Psoas muscle (tissue), 8 donors: ENCODE results near the gene WDR88. TPM values are rescaled to one million over a fixed set of nuclear protein-coding genes. Genes with fewer than 3 reads are reported as not detected.
A peak's percentile ranks its signal among the peaks of the same experiment; 100 is the strongest.
"Not testable (repeated sequence)": the region's sequence is repeated elsewhere in the genome, so short reads cannot be mapped to it uniquely, and the experiment has no call there.

Experiments
- ATAC-seq, 4 donors: fragments of 200-7000 bp; cut with Tn5 transposase; one replicate each; pipeline ENCODE4 v1.9.1; 2020; ENCODE audit warnings: moderate library complexity in 3 of 4, mild to moderate bottlenecking in 2 of 4
- DNase-seq, 2 donors: peaks; one replicate each; pipeline ENCODE4 v3.0.0-alpha.2; 2020
- H3K27ac ChIP-seq: fragments of 200-600 bp; one replicate; pipeline ENCODE4 v1.8.0; 2022
- H3K27me3 ChIP-seq, 3 donors: fragments of 200-600 bp in 1 of 3; one replicate each; pipeline versions ENCODE4 v1.6.1 to v1.8.0; 2013 to 2022; ENCODE audit warnings: low read length in 2 of 3, mild to moderate bottlenecking in 2 of 3, moderate library complexity in 1 of 3; ENCODE audit not compliant: insufficient read depth in 3 of 3
- H3K36me3 ChIP-seq, 2 donors: fragments of 200-600 bp in 1 of 2; one replicate each; pipeline versions ENCODE4 v1.6.1 to v1.8.0; 2013 to 2022; ENCODE audit warnings: low read depth in 1 of 2, mild to moderate bottlenecking in 1 of 2, moderate library complexity in 1 of 2; ENCODE audit not compliant: insufficient read depth in 1 of 2
- H3K4me1 ChIP-seq: fragments of 200-600 bp; one replicate; pipeline ENCODE4 v1.8.0; 2022
- H3K4me3 ChIP-seq: fragments of 200-600 bp; one replicate; pipeline ENCODE4 v1.8.0; 2022; ENCODE audit warnings: mild to moderate bottlenecking
- H3K9me3 ChIP-seq: fragments of 200-600 bp; one replicate; pipeline ENCODE4 v1.8.0; 2022
- CTCF ChIP-seq: fragments of 200-600 bp; IDR thresholded peaks from one replicate; pipeline ENCODE4 v1.8.0; 2022; ENCODE audit warnings: antibody characterized with exemption
- WGBS, 3 donors: extraction: QIAGEN DNeasy Blood & Tissue Kit; methylation state at CpG; one replicate each; pipeline versions ENCODE4 v1.1.6 to v1.1.7; 2013; 5-methylcytosine and 5-hydroxymethylcytosine counted together
- intact Hi-C, 2 donors: fragments of 100-400 bp; cut with DNase I; formaldehyde crosslinking; loops; one replicate each; pipeline versions ENCODE4 v1.11.0 to v1.14.2; 2022
- polyA plus RNA-seq, 3 donors: library from polyadenylated mRNA; stranded (reverse); fragments of 200-250 nt; gene quantifications; one replicate each; pipeline ENCODE4 v1.2.3, GENCODE V29; 2013
- total RNA-seq, 4 donors: library from RNA; stranded (reverse); fragmentation: NEBNext Ultra II Directional in 2 of 4; extraction: Animal tissue kit (Norgen Biotek cat#: 25700) in 2 of 4; gene quantifications; one replicate each; pipeline versions ENCODE4 v1.2.1 to v1.2.4, GENCODE V29; 2021 to 2023
- donor health status: healthy with polysubstance abuse.
- donor health status: DM: no; HTN: no; CAD: no; lungs with moderate emphysema.
- donor health status: Bipolar disorder and iron deficiency.
- donor health status: healthy.
- donor health status: DM: yes; HTN: yes; CAD: no.
- donor health status: DM: no; HTN: no; CAD: no.
- donor health status: DM: no; HTN: no; CAD: no.
- donor health status: DM: yes; HTN: yes; CAD: no.

The WDR88 gene
- total and polyA plus RNA-seq, 7 donors: 0.06 TPM; not detected in 6

- no peaks in the 10 kb centered on the region for H3K27me3 ChIP-seq
- no peaks in the 10 kb centered on the region for H3K9me3 ChIP-seq
- TF ChIP-seq CTCF: no peak
- DNase-seq (peak in 1 of 2 donors; percentile 23), ATAC-seq (no peak)
- H3K36me3 ChIP-seq: peaks cover 0 to 31% of the 10 kb centered on the region in 2 donors
- WGBS, 3 donors: 75 to 81% (median 76%) methylated on average over 11 of the region's 11 CpGs
- intact Hi-C loops: no loop called here
- H3K4me1 ChIP-seq: no peaks in the 10 kb centered on the region
- no peak overlapping the region for H3K4me3 ChIP-seq
- H3K27ac ChIP-seq: no peak overlapping the region
Measured at GRCh38 chr19:33208371-33208895, 76.5 kb downstream of the WDR88 start.

GRCh38 chr19:33208904-33209849 is 77.3 kb downstream of the WDR88 start:
- Histone ChIP-seq H3K4me1 (no peaks in the 10 kb centered on the region), H3K4me3 (no peak overlapping the region), H3K27me3 (no peaks in the 10 kb centered on the region), H3K27ac (no peak overlapping the region), H3K9me3 (no peaks in the 10 kb centered on the region), H3K36me3 (peaks cover 0 to 27% of the 10 kb centered on the region in 2 donors)
- 72 to 80% (median 75%) methylated on average over 23 to 24 of the region's 24 CpGs for WGBS, 3 donors
- intact Hi-C loops: no loop called here
- ATAC-seq (peak in 1 of 4 donors; percentile 17), DNase-seq (peak; percentile 43 to 68)
- TF ChIP-seq CTCF: no peak

GRCh38 chr19:33209850-33210230 is 77.9 kb downstream of the WDR88 start:
- 93 to 95% (median 94%) methylated on average over 7 of the region's 7 CpGs for WGBS, 3 donors
- H3K4me3 ChIP-seq, H3K27me3 ChIP-seq, ATAC-seq, H3K9me3 ChIP-seq, intact Hi-C loops, DNase-seq, H3K27ac ChIP-seq, H3K4me1 ChIP-seq: not testable (repeated sequence)
- H3K36me3 ChIP-seq: peaks cover 0 to 22% of the 10 kb centered on the region in 2 donors

- no peaks in the 10 kb centered on the region for H3K9me3 ChIP-seq
- ATAC-seq: no peak
- peaks cover 0 to 19% of the 10 kb centered on the region in 2 donors for H3K36me3 ChIP-seq
- no peak for TF ChIP-seq CTCF
- no peak overlapping the region for H3K4me3 ChIP-seq
- no peaks in the 10 kb centered on the region for H3K4me1 ChIP-seq
- 90 to 93% (median 92%) methylated on average over 18 to 22 of the region's 22 CpGs for WGBS, 3 donors
- H3K27me3 ChIP-seq: no peaks in the 10 kb centered on the region
- intact Hi-C loops: no loop called here
- no peak overlapping the region for H3K27ac ChIP-seq
- peak in 1 of 2 donors; percentile 46 for DNase-seq
Measured at GRCh38 chr19:33210266-33210940, 78.5 kb downstream of the WDR88 start.
